Stimulated activated CD8-positive, alpha-beta memory T cell treated with anti-CD3 and anti-CD28 coated beads, Interleukin-15, amount 100 ng/mL, for 1 hour (primary cell): ENCODE data around the gene ANXA6.
A peak's percentile ranks its signal among the peaks of the same experiment; 100 is the strongest.

Source experiments
- DNase-seq: peaks from one replicate; pipeline ENCODE4 v3.0.0-alpha.2; 2020; ENCODE audit warnings: low read depth

ANXA6 gene

DNA sequence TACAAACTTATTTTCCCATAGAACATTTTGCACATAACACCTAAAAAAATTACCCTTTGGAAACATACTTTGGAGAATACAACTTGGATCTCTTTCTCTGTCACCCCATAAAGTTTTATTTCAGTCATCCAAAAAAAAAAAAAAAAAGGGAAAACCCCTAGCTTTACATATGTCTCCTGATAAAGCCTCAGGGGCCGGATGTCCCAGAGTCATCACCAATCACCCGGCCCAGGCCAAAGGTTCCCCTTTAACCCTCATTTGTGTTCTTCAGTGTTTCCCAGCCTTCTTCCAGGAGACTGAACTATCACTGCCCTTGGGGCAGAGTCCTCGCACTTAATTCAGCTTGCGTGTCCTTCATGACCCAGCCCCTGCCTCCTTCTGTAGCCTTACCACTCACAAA, 28.8 kb downstream of the ANXA6 start:
- DNase-seq: no peak

DNA sequence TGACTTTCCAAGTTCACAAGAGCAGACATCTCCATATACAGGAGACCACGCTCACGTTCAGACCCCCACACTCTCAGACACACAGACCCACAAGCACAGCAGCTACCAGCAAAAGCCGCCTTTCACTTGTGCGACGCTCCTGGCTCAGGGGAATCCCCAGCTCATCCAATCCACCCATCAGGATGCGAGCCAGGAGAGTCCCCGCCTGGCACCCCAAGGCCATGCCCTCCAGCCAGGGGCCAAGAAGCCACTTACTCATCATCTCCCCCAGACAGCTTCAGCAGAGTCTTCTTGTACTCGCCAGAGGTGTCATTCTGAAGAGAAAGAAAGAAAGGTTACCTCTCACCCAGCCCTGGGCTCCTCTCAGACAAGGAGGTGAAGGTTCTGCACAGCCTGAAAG, 29.7 kb downstream of the ANXA6 start:
- no peak for DNase-seq

DNA sequence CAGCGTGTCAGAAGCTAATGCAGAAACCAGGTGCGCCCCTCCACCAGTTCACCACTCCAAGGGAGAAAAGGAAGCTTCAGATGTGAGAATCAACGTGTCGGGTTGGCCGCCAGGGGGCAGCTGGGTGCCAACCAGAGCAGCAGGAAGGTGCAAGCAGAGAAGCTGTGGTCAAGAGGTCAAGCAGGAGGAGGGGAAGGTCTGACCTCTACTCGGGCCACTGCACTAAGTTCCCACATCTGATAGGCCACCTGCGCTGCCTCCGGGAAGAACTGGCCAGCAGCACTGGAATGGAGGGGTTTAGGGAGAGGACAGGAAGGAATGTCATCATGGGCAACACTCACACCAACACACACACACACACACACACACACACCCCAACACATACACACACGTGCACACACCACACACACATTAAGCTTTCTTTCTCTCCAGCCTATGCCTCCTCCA, 31.4 kb downstream of the ANXA6 start:
- DNase-seq: peak; percentile 35

DNA sequence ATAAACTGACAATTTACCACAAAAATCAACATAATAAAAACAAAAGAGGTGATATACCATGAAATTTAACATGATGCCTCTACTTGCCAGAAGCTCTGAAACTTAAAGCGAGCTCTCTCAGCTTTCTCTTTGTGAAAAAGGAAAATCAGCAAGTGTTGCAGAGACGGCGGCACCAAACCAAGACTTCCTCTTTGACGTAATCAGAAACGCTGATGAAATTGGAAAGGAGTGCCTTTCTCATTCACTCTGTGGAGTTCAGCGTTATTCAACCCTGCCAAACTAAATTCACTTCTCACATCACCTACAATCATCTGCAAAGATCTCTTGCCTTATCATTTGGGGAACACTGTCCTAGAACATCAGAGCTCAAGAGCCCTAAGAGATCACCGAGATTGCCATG, 32.2 kb downstream of the ANXA6 start:
- DNase-seq: no peak

DNA sequence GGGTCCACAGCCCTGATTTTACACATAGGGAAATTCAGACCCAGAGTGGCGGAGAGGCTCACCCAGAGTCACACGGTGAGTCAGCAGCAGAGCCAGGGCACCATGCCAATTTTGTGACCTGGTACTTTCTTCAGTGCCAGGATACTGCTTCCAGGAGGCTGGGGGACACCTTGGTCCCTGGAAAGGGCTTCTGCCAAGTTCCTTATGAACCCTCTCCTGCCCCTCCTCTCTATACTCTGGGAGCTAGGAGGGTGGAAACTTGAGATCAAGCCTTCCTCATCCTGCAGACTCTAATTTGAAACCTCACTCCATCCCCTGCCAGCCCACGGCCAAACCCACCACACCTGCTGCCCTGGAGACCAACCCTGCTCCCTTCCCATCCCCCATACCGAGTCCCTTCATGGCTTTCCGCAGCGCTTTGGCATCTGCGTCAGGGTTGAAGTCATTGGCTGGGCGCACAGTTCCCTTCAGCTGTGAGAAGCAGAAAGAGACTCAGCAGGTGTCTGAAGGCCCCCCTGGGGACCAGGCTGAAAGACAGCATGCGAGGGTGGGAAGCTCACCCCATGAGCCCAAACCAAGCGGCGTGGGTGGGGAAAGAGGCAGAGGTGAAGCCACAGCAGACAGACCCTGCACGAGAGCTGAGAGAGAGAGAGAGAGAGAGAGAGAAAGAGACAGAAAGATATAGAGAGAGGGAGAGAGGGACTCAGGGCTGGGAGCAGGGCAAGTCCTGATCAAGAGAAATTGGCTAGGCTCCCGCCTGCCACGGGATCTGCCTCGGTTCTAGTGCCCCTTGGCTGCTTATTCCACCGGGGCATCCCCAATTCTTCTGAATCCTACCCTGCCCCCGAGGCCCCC, 33.5 kb downstream of the ANXA6 start:
- no peak for DNase-seq

DNA sequence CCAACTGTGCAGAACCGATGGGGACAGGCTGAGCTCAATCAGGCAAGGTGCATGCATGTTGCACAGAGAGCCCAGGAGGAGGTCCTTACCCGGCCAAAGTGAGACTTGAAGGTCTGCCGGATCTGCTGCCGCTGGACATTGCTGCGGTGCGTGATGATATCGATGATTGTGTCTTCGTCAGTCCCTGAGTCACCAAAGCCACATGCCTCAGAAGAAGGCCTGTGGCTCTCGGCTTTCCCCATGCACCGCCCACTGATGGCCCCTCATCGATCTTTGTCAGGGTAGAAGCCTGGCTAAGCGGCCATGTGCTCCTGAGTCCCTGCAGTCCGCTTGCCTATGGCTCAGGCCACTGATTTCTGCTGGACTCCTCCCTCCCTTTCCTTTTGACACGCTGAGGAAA, 34.8 kb downstream of the ANXA6 start:
- no peak for DNase-seq

DNA sequence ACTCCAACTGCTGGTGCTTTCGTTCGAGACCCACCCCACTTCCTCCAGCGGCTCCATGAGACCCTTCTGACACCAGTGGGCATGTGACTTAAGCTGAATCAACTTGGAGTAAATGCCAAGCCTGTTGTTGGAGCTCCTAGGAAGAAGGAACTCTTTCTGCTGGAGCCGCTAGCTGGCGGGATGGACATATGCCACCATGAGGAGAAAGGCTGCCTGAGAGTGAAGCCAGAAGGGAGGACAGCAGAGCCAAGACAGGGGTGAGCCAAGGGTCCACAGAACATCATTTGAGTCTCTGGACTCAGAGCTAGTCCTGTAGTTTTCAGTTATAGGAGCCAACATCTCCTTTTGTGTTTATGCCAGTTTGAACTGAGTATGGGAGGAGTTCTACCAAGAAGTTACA, 35.9 kb downstream of the ANXA6 start:
- DNase-seq: no peak

DNA sequence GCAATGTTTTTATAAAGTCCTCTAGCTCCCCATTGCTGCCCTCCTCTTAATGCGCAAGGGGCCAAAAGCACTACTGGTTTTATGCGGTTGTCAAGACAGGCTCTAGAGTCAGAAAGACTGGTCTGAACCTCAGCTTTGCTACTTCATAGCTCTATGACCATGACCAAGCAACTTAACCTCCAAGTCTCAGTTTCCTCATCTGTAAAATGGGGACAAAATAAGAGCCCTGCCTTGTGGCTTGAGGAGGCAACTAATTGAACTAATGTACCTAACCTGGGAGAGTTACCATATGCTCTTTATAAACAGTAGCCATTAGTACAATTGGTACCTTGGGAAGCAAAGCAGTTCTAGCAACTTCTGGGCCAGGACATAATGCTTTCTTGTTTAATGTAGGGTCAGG, 36.5 kb downstream of the ANXA6 start:
- DNase-seq: no peak

DNA sequence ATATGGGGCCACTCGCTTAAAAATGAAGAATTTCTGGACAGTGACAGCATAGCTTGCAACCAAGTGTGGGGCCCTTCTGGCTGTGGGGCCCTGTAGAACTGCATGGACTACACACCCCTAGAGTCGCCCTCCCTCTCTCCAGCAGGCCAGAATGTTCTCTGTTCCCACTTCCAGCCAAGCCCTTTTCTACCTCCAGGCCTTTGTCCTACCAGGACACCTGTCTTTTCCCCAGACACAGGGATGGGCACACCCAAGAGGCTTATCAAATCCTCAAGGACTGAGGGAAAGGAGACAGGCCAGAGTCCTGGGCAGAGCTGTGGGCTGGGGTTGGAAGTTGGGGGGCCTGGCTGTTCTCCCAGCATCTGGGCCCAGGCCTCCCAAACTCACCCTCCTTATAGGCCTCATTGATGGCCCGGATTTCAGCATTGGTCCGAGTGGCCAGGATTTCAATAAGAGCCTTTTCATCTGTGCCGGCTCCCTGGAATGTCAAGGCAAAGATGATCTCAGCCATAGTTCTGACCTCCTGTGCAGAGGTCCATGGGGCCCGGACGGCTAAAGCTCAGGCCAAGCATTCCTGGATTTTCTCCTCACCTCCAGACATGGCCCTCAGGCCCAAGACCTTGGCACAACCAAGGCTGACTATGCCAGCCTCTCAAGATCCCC, 38.5 kb downstream of the ANXA6 start:
- DNase-seq: no peak

DNA sequence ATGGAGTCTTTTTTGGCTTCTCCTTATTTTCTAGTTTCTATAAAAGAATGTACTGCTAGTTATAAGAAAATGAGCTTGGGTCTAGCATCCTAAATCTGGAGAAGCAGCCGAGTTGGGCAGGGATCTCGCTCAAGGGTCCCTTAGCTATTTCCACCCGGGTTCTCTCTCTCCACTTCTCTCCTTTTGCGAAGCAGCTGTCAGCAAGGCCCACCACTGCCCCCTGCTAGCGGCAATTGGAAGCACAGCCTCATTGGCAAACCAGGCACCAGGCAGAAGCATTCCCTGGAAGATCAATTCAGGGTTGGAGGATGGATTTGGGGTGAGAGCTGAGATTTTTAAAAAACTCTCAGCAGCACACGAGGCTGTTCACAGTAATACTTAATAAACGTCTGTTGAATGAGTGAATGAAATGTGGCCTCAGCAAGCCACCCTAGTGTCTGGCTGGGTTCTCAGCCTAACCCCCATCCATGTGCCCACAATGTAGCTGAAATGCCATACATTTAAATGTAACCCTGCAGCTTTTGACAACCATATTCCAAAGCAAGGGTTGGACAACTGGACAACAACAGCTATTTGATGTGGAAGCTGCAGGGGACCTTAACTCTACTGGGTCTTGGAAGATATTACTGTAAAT, 42.2 kb downstream of the ANXA6 start:
- DNase-seq: peak; percentile 67

DNA sequence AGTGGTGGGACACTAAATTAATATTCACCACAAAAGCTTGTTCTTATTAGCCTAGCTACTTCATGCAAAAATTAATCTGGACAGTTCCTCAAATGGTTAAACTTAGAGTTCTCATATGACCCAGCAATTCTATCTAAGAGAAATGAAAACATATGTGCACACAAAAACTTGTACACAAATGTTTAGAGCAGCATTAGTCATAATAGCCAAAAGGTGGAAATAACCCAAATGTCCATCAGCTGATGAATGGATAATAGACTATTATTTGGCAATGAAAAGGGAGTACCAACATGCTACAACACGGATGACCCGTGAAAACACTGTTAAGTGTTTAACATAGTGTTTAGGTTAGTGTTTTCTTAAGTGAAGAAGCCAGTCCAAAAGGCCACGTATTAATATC, 43.9 kb downstream of the ANXA6 start:
- DNase-seq: no peak

DNA sequence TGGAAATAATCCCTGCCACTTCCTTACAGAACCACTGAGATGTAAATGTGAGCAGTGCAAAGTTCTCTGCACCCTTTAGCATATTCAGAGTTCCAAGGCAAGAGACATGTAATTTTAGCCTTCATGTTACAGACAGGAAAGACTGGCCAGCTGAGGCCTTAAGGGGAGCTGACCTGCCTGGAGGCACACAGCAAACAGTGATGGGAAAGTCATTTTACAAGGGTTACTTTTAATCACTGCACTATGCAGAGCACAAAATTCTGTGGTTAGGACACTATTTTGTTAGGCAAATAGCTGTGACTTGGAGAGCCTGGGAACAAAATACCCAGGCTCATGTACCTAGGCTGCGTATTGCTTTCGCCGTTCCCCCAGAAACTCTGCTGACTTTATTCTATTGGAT, 46.6 kb downstream of the ANXA6 start:
- no peak for DNase-seq

DNA sequence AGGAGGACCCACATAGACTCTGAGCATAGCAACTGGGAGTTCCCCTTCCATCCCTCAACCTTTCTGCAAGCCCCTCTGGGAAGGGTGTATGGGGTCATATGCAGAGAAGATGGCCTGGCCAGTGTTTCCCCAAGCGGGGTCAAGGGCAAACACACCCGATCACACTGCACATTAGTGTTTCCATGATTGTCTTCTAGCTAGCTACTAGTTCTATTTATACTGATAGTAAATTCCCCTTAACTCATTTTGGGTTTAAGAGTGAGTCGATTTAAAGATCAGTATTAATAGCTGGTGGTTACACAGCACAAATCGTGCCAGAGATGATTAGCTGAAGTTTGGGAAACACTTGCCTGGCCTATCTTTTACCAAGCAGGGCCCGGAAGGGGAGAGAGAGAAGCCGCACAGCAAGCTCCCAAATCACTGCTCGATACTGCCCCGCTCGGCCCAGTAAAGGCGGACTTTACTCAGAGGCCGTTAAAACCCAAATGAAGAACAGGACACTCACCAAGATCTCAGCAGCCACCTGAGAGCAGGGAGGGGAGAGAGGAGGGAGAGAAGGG, 47.4 kb downstream of the ANXA6 start:
- DNase-seq: no peak

DNA sequence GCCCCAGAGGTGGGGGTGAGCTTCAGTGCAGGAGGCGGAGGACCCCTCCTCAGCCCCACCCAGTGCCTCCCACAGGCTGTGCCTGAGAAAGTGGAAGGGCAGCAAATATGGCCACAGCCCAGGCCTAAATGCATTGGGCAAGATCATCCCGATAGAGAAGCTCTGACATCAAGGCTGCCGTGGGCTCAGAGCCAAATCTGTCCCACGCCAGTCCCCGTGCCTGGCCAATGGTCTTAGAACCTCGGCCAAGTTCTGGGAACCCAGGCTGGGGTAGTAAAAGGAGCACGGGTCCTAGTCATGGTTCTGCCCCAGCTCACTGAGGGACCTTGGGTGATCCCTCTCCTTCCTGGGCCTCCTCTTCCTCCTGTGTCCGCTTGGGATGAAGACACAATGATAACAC, 49.0 kb downstream of the ANXA6 start:
- DNase-seq: no peak

DNA sequence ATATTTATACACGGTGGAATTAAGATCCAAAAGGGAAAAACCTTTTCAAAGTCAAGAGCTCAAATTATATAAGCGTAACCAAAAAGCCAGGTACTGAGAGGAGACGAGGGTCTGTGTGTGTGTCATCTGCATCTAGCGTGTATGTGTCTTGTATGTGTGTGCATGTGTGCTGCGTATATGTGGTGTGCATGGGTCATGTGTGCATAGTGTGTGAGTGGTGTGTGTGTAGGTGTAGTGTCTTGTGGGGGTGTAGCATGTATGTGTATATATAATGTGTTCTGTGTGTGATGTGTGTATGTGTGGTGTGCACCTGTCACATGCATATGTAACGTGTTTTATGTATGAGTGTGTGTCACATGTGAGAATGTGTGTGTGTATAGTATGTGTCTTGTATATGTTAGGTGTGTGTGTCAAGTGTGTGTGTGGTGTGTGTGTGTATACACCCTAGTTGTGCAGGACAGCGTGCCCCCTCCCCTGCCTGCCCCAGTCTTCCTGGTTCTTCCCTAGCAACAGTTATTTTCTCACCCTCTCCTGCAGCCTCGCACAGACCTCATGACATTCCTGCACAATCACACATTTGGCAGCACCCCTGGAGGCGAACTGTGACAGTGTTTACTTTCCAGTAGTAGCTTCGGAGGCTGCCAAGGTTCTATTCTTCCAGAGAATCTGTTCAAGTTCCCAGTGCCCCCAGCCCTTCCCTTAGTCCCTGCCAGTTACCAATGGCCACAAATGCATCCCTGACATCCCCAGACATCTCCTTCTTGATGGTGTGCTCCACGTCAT, 49.6 kb downstream of the ANXA6 start:
- DNase-seq: no peak

DNA sequence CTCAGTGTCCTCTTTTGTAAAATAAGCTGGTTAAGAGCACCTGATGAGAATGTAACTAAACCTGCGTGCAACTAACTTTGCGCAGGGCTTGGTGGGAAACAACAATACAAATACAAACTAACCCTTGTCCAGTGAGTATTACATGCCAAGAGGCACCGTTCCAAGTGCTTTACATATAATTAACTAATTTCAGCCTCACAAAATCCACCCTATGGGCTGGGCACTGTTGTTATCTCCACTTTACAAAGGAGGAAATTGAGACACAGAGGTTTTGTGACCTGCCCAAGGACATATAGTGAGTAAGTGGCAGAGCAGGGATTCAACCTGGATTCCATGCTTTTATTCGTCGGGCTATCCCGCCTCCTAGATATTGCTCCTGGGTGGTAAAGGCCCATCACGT, 50.5 kb downstream of the ANXA6 start:
- DNase-seq: no peak

DNA sequence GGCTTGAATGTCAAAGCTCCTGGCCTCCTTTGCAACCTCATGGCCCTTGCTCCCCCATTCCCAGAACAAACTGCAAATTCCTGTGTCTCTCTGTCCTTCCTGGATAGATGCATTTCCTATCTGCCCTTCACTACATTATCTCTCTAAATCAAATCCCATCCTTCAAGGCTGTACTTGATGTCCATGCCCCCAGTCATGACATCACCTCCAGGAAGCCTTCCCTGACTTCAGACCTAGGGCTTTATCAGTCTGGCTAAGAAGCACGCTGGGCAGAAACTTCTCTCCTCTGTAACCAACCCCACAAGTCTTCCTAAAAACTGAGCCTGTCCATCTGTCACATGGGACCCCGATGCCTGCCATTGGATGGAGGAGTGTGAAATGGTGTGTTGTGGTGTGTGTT, 51.1 kb downstream of the ANXA6 start:
- DNase-seq: no peak

DNA sequence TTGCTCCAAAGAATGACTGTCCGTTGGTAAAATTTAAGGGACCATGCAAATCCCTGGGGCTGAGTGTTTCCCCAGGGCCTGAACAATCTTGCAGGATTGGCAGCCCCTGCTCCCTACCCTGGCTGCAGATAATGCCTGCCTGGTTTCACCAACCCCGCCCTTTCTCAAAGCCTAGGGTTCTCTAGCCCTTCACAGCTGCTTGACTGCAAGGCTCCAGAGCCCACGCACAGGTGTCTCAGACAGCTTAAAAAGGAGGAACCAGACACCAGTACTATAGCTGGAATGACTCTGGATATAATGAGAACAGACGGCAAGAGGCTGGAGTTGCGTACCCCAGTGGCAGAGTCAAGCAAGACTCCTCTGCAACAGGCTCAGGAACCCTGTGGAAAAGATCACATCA, 51.5 kb downstream of the ANXA6 start:
- no peak for DNase-seq

DNA sequence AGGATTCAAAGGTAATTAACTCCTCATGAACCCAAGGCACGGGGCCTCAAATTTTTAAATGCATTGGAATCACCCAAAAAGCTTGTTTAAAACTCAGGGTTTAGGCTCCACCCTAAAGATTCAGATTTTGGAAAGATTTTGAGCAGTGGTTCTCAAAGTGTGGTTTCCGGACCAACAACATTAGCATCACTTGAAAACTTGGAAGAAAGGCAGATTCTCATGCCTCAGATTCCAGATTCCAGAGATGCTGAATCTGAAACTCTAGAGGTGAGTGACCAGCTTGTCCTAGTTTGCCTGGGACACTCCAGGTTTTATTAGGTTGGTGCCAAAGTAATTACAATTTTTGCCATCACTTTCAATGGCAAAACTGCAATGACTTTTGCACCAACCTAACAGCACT, 52.0 kb downstream of the ANXA6 start:
- no peak for DNase-seq

DNA sequence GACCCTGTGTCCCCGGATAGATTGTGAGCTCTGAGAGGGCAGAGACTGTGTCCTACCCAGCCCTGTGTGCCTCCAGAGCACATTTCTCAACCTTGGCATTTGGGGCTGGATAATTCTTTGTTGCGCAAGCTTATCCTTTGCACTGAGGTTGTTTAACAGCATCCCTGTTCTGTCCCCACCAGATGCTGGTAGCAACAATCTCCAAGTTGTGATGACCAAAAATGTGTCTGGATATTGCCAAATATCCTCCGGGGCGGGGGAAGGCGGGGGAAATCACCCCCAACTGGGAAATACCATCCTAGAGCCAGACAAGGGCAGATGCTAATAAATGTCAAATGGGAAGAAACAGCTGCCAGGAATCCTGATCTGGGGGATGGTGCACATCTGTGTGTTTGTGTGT, 52.8 kb downstream of the ANXA6 start:
- no peak for DNase-seq

DNA sequence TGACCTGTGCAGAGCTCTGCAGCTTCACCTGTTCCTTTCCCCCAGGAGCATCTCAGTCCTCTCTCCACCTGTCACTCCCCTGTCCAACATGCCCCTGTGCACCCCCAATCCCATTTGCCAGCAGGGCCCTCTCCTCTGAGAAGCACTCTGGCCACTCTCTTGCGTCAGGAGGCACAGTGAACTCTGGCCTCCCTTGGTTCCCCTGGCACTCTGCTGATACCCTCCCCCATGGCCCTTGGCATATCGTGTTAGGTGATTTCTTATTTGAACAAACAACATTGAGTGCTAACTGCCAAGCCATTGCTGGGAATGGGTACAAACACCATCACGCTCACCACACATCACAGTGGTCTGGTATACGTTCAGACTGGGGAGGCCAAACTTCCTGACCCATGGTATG, 55.8 kb downstream of the ANXA6 start:
- DNase-seq: no peak

DNA sequence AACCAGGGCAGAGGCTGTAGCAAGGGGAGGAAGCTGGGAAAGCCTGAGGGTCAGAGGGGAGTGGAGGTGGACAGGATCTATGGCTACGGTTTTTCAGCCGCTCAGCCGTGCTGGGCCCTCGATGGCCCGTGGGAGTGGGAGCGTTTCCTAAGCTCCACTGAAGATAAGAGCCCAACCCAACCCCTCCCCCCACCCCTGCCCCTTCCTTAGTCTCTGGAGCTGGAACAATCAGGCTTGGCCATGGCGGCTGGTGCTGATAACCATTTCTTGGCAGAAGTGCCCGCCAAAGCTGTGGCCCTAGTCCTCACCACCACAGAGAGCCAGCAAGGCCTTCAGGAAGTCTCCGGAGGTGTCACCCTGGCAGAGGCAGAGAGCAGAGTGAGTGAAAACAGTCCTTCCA, 56.4 kb downstream of the ANXA6 start:
- no peak for DNase-seq
